K562 (cell line): ENCODE measurements around the gene WNK1. TPM values are rescaled to one million over a fixed set of nuclear protein-coding genes. Genes with fewer than 3 reads are reported as not detected.

Source experiments
- ARID1B ChIP-seq: fragments of 450-650 bp; IDR thresholded peaks from 2 replicates; pipeline ENCODE4 v1.6.1; 2016; ENCODE audit warnings: antibody characterized with exemption, mild to moderate bottlenecking, inconsistent platforms
- BCOR ChIP-seq: fragments of 450-650 bp; IDR thresholded peaks from 2 replicates; pipeline ENCODE4 v1.6.1; 2016
- CEBPZ ChIP-seq: fragments of 150-350 bp; IDR thresholded peaks from 2 replicates; pipeline ENCODE4 v1.6.1; 2014; ENCODE audit warnings: low read depth, mild to moderate bottlenecking, low read length, borderline replicate concordance
- CREBBP ChIP-seq: IDR thresholded peaks from one replicate; pipeline ENCODE4 v1.6.1; 2012; ENCODE audit warnings: low read depth, mild to moderate bottlenecking, control low read depth, inconsistent platforms, low read length
- FOXJ2 ChIP-seq: fragments of 200-800 bp; sonication (Bioruptor generic); IDR thresholded peaks from 2 replicates; pipeline ENCODE4 v1.6.1; 2016; ENCODE audit warnings: missing genetic modification characterization, missing compliant biosample characterization
- ID3 ChIP-seq, 2 experiments: fragments of 250-450 bp in 1 of 2; fragments of 450-650 bp in 1 of 2; sonication (Bioruptor Pico) in 1 of 2; IDR thresholded peaks; 2 replicates each; pipeline versions ENCODE4 v1.6.1 to v1.8.0; 2016 to 2021; ENCODE audit warnings: mild to moderate bottlenecking in 2 of 2, moderate library complexity in 2 of 2, missing compliant biosample characterization in 1 of 2, missing genetic modification characterization in 1 of 2
- MAFK ChIP-seq: IDR thresholded peaks from 2 replicates; pipeline ENCODE4 v1.6.1; 2011; ENCODE audit warnings: low read length, improper control_type of control experiment
- NBN ChIP-seq: fragments of 450-650 bp; IDR thresholded peaks from 2 replicates; pipeline ENCODE4 v1.6.1; 2016; ENCODE audit warnings: low read depth, mild to moderate bottlenecking
- RBFOX2 ChIP-seq: fragments of 200-400 bp; formaldehyde crosslinking; IDR thresholded peaks from 2 replicates; pipeline ENCODE4 v1.6.1; 2017; ENCODE audit warnings: low read depth, mild to moderate bottlenecking, low read length, moderate library complexity
- SLC30A9 ChIP-seq: fragments of 250-450 bp; sonication (Bioruptor Pico); IDR thresholded peaks from 2 replicates; pipeline ENCODE4 v1.8.0; 2022; ENCODE audit warnings: mild to moderate bottlenecking, moderate library complexity
- ZFX ChIP-seq: sonication (generic); formaldehyde crosslinking; IDR thresholded peaks from 2 replicates; pipeline ENCODE4 v1.8.0; 2022; ENCODE audit warnings: mild to moderate bottlenecking, missing genetic modification reagents, moderate library complexity
- ZMIZ1 ChIP-seq, 2 experiments: fragments of 150-350 bp in 1 of 2; IDR thresholded peaks; 2 replicates each; pipeline ENCODE4 v1.6.1; 2012 to 2016; ENCODE audit warnings: low read depth in 2 of 2, low read length in 2 of 2, mild to moderate bottlenecking in 1 of 2, moderate library complexity in 1 of 2
- ZNF41 ChIP-seq: fragments of 250-450 bp; sonication (Bioruptor Pico); conservative IDR thresholded peaks from 2 replicates; pipeline ENCODE4 v1.4.0; 2020; ENCODE audit warnings: mild to moderate bottlenecking
- ZNF696 ChIP-seq: fragments of 250-450 bp; sonication (Bioruptor Pico); conservative IDR thresholded peaks from 2 replicates; pipeline ENCODE4 v1.4.0; 2020; ENCODE audit warnings: mild to moderate bottlenecking, moderate library complexity
- ZNF75A ChIP-seq: fragments of 450-650 bp; formaldehyde crosslinking; IDR thresholded peaks from 2 replicates; pipeline ENCODE4 v1.4.0; 2020; ENCODE audit warnings: mild to moderate bottlenecking
- polyA plus RNA-seq, 8 experiments: library from polyadenylated mRNA; depleted of rRNA in 4 of 8; stranded (reverse) in 5 of 8; unstranded in 3 of 8; fragments of >200 nt; fragmentation: Nextera tagmentation in 2 of 8; fragmentation: Illumina TruSeq in 1 of 8; extraction: Ambion mirVana in 2 of 8; extraction: Trizol in 1 of 8; gene quantifications; 2 replicates each; pipeline versions ENCODE4 v1.2.1 to v1.2.3, GENCODE V29; 2011 to 2014; ENCODE audit warnings: inconsistent platforms in 1 of 8, missing spikeins in 1 of 8
- total RNA-seq, 7 experiments: library from RNA; depleted of rRNA in 6 of 7; stranded (reverse); fragments of >200 nt in 6 of 7; fragmentation: Illumina TruSeq in 2 of 7; extraction: Trizol in 2 of 7; gene quantifications; 2 replicates each; pipeline versions ENCODE4 v1.2.1 to v1.2.3, GENCODE V29; 2011 to 2021; ENCODE audit warnings: low replicate concordance in 1 of 7
- TF ChIP-seq, protein P1 (sequence below): sonication (generic); formaldehyde crosslinking; IDR thresholded peaks from 2 replicates; pipeline ENCODE4 v1.8.1; 2022; ENCODE audit warnings: missing genetic modification reagents
- TF ChIP-seq, protein P2 (sequence below): fragments of 450-650 bp; formaldehyde crosslinking; IDR thresholded peaks from 2 replicates; pipeline ENCODE4 v1.4.0; 2020; ENCODE audit warnings: mild to moderate bottlenecking, moderate library complexity

WNK1 gene
- total and polyA plus RNA-seq, 9 of the 15 experiments (the other 6 are each of a cell fraction or from before 2014, with no cell fraction given), result 4.3 to 73.9 (median 31.0) TPM

- TF ChIP-seq ID3 (CRISPR knock-in tag; IDR thresholded peaks at IDR 0.05) (no peak), ID3 (tag; IDR thresholded peaks at IDR 0.05) (no peak), CREBBP (no peak), FOXJ2 (0 out of 2 replicates have a peak, but pooled peaks have one; percentile 44), ZNF696 (no peak), ZNF75A (no peak), ARID1B (no peak), NBN (0 out of 2 replicates have a peak, but pooled peaks have one; percentile 54), SLC30A9 (CRISPR knock-in tag) (no peak), MAFK (no peak), ZNF41 (CRISPR knock-in tag) (no peak), ZFX (CRISPR knock-in tag) (peak; percentile 80), RBFOX2 (peak; percentile 93), ZMIZ1 (IDR thresholded peaks at IDR 0.05; ENCODE audit: low read depth in 2 of 2, low read length in 2 of 2) (no peak), BCOR (no peak), CEBPZ (no peak)
- TF ChIP-seq, protein P1, sequence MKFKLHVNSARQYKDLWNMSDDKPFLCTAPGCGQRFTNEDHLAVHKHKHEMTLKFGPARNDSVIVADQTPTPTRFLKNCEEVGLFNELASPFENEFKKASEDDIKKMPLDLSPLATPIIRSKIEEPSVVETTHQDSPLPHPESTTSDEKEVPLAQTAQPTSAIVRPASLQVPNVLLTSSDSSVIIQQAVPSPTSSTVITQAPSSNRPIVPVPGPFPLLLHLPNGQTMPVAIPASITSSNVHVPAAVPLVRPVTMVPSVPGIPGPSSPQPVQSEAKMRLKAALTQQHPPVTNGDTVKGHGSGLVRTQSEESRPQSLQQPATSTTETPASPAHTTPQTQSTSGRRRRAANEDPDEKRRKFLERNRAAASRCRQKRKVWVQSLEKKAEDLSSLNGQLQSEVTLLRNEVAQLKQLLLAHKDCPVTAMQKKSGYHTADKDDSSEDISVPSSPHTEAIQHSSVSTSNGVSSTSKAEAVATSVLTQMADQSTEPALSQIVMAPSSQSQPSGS, result no peak
- TF ChIP-seq, protein P2, sequence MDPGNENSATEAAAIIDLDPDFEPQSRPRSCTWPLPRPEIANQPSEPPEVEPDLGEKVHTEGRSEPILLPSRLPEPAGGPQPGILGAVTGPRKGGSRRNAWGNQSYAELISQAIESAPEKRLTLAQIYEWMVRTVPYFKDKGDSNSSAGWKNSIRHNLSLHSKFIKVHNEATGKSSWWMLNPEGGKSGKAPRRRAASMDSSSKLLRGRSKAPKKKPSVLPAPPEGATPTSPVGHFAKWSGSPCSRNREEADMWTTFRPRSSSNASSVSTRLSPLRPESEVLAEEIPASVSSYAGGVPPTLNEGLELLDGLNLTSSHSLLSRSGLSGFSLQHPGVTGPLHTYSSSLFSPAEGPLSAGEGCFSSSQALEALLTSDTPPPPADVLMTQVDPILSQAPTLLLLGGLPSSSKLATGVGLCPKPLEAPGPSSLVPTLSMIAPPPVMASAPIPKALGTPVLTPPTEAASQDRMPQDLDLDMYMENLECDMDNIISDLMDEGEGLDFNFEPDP (CRISPR knock-in tag), result no peak
Observed at GRCh38 chr12:949453-950191, 197.2 kb downstream of the WNK1 start, which contains the start of gene RAD52 (continued).
